ENCODE measurements around the gene CAT.

CAT gene

GRCh38 chr11:34488855-34489557 is 50.3 kb downstream of the CAT start:
- no peaks in the 10 kb centered on the region for H3K79me2 ChIP-seq (ENCODE audit: low read length)
- DNase-seq, result no peak
- no peaks in the 10 kb centered on the region for H3K9me2 ChIP-seq (replicated peaks; ENCODE audit: insufficient read depth, low read length)
- no peaks in the 10 kb centered on the region for H3K9me3 ChIP-seq (replicated peaks; ENCODE audit: insufficient read depth, low read length)
- no peak for TF ChIP-seq EZH2 (optimal IDR thresholded peaks at IDR 0.05; ENCODE audit: low read depth, low read length)
- no peak for TF ChIP-seq EZH2phosphoT487 (IDR thresholded peaks at IDR 0.05; ENCODE audit: low read length)
- TF ChIP-seq CTCF (IDR thresholded peaks at IDR 0.05; ENCODE audit: low read length), result no peak
- H3K4me3 ChIP-seq (ENCODE audit: low read length), result no peak overlapping the region
- no peaks in the 10 kb centered on the region for H3F3A ChIP-seq (ENCODE audit: insufficient read depth, low read length)
- H2AFZ ChIP-seq (ENCODE audit: low read length), result no peak overlapping the region
- no peak overlapping the region for H3K9ac ChIP-seq (ENCODE audit: low read length)
- no peaks in the 10 kb centered on the region for H3K36me3 ChIP-seq (replicated peaks; ENCODE audit: insufficient read depth, low read length)
- H3K27ac ChIP-seq (ENCODE audit: low read length), result no peak overlapping the region
- H3K4me2 ChIP-seq (ENCODE audit: low read depth, low read length), result no peak overlapping the region
- no peaks in the 10 kb centered on the region for H3K27me3 ChIP-seq (replicated peaks; ENCODE audit: insufficient read depth, low read length)
- no peaks in the 10 kb centered on the region for H4K20me1 ChIP-seq (ENCODE audit: insufficient read depth, low read length)
- H3K4me1 ChIP-seq (ENCODE audit: low read length), result no peaks in the 10 kb centered on the region

GRCh38 chr11:34490304-34490703 is 51.6 kb downstream of the CAT start:
- Histone ChIP-seq H3K9ac (ENCODE audit: low read length) (no peak overlapping the region), H3K27me3 (replicated peaks; ENCODE audit: insufficient read depth, low read length) (no peaks in the 10 kb centered on the region), H3F3A (ENCODE audit: insufficient read depth, low read length) (no peaks in the 10 kb centered on the region), H3K9me3 (replicated peaks; ENCODE audit: insufficient read depth, low read length) (no peaks in the 10 kb centered on the region), H3K27ac (ENCODE audit: low read length) (no peak overlapping the region), H2AFZ (ENCODE audit: low read length) (no peak overlapping the region), H3K36me3 (replicated peaks; ENCODE audit: insufficient read depth, low read length) (no peaks in the 10 kb centered on the region), H3K4me3 (ENCODE audit: low read length) (no peak overlapping the region), H3K79me2 (ENCODE audit: low read length) (no peaks in the 10 kb centered on the region), H3K4me2 (ENCODE audit: low read depth, low read length) (no peak overlapping the region), H3K4me1 (ENCODE audit: low read length) (no peaks in the 10 kb centered on the region), H4K20me1 (ENCODE audit: insufficient read depth, low read length) (no peaks in the 10 kb centered on the region), H3K9me2 (replicated peaks; ENCODE audit: insufficient read depth, low read length) (no peaks in the 10 kb centered on the region)
- no peak for DNase-seq
- TF ChIP-seq EZH2phosphoT487 (IDR thresholded peaks at IDR 0.05; ENCODE audit: low read length) (no peak), EZH2 (optimal IDR thresholded peaks at IDR 0.05; ENCODE audit: low read depth, low read length) (no peak), CTCF (IDR thresholded peaks at IDR 0.05; ENCODE audit: low read length) (no peak)

- Histone ChIP-seq H3K9ac (ENCODE audit: low read length) (no peak overlapping the region), H4K20me1 (ENCODE audit: insufficient read depth, low read length) (no peaks in the 10 kb centered on the region), H3K79me2 (ENCODE audit: low read length) (no peaks in the 10 kb centered on the region), H3K27ac (ENCODE audit: low read length) (no peak overlapping the region), H3F3A (ENCODE audit: insufficient read depth, low read length) (no peaks in the 10 kb centered on the region), H3K36me3 (replicated peaks; ENCODE audit: insufficient read depth, low read length) (no peaks in the 10 kb centered on the region), H3K4me1 (ENCODE audit: low read length) (no peaks in the 10 kb centered on the region), H3K4me3 (ENCODE audit: low read length) (no peak overlapping the region), H3K9me2 (replicated peaks; ENCODE audit: insufficient read depth, low read length) (no peaks in the 10 kb centered on the region), H3K9me3 (replicated peaks; ENCODE audit: insufficient read depth, low read length) (no peaks in the 10 kb centered on the region), H3K4me2 (ENCODE audit: low read depth, low read length) (no peak overlapping the region), H2AFZ (ENCODE audit: low read length) (no peak overlapping the region), H3K27me3 (replicated peaks; ENCODE audit: insufficient read depth, low read length) (no peaks in the 10 kb centered on the region)
- no peak for TF ChIP-seq EZH2 (optimal IDR thresholded peaks at IDR 0.05; ENCODE audit: low read depth, low read length)
- TF ChIP-seq EZH2phosphoT487 (IDR thresholded peaks at IDR 0.05; ENCODE audit: low read length), result no peak
- peak; percentile 75 for TF ChIP-seq CTCF (IDR thresholded peaks at IDR 0.05; ENCODE audit: low read length)
- peak; percentile 60 for DNase-seq
Measured at GRCh38 chr11:34492806-34493414, 54.2 kb downstream of the CAT start.

All from MM.1S (cell line).